Measurements from ENCODE around the gene GFY. TPM values are rescaled to one million over a fixed set of nuclear protein-coding genes. Genes with fewer than 3 reads are reported as not detected.

GFY gene
- total RNA-seq, 1 experiment from 2014 or later = 0.34 TPM

DNA sequence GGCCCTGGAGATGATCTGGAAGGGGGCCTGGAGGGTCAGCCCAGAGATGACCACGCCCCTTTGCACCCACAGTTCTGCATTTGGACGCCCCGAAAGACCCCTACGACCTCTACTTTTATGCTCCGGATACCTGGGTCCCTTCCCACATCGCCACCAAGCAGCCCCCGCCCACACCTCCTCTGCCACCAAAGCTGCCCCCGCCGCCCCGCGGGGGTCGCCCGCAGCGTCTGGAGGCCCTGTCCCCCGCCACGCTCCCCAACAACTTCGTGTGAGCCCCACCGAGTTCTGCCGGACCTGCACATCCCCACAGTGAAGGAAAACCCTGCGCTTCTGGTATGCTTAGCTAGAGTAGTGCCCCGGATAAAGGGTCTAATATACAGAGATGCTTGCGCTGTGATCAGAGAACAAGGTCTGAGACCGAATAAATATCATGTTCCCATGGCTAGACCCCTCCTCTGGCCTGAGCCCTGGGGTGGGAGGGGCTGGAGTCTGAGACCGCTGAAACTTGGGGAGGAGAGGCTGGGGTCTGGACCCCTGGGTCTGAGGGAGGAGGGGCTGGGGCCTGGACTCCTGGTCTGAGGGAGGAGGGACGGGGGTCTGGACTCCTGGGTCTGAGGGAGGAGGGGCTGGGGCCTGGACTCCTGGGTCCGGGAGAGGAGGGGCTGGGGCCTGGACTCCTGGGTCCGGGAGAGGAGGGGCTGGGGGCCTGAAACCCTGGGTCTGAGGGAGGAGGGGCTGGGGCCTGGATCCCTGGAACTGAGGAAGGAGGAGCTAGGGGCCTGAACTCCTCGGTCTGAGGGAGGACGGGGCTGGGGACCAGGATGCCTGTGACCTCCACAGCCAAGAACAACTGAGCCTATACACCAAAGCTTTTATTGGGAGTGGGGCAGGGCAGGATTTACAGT, 3.6 kb downstream of the GFY start:
- H2AFZ ChIP-seq (ENCODE audit: low read length) = no peak overlapping the region
- peak overlapping the region; percentile 66; the same call in 1 of the 2 replicates for H3K9ac ChIP-seq (ENCODE audit: low read length)

DNA sequence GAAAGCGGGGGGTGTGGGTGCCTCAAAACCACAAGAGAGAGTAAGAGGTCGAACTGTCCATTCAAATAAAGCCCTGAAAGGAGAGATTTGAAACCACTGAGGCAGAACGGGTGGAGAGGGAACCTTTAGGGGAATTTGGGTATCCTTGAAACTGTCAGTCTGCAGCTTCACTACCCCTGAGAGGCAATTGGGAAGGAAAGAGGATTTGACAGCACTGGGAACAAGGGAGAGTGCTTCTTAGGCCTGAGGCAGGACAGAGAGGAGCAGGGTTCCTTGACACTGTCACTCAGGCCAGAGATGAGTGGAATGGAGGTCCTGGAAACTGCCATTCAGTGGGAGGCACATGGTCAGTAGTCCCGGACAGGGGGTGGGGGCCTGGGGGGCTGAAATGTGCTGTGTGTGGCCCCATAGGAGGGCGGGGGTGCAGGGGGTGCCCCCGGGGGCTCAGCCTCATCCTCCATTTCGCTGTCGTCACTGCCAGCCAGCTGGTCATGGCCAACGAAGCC, 5.0 kb downstream of the GFY start:
- no peaks in the 10 kb centered on the region for H3K27me3 ChIP-seq (ENCODE audit: low read length)
- peaks cover 42% of the 10 kb centered on the region for H3K4me1 ChIP-seq (ENCODE audit: low read length)

More for the DNA sequence above, 3.6 kb downstream of the GFY start:
- no peaks in the 10 kb centered on the region for H3K36me3 ChIP-seq (ENCODE audit: insufficient read depth, low read length)
- H3K27ac ChIP-seq (ENCODE audit: low read length) = no peak overlapping the region
- H3K79me2 ChIP-seq (ENCODE audit: low read length) = no peaks in the 10 kb centered on the region
- H3K9me2 ChIP-seq (replicated peaks; ENCODE audit: insufficient read depth, low read length) = no peaks in the 10 kb centered on the region
- H3K4me2 ChIP-seq (ENCODE audit: low read depth, low read length, poor library complexity, severe bottlenecking) = peak overlapping the region; percentile 74
- H3K4me1 ChIP-seq (ENCODE audit: low read length) = peaks cover 48% of the 10 kb centered on the region
- no peaks in the 10 kb centered on the region for H3K9me3 ChIP-seq (ENCODE audit: low read length)
- H3K27me3 ChIP-seq (ENCODE audit: low read length) = no peaks in the 10 kb centered on the region
- H4K20me1 ChIP-seq (ENCODE audit: insufficient read depth, low read depth, low read length) = no peaks in the 10 kb centered on the region
- H3K4me3 ChIP-seq (ENCODE audit: low read length) = peak overlapping the region; percentile 56; the same call in 1 of the 2 replicates
- no peak for DNase-seq

GRCh38 chr19:49430678-49431329, 5.6 kb downstream of the GFY start:
- H2AFZ ChIP-seq (ENCODE audit: low read length) = no peak overlapping the region
- no peaks in the 10 kb centered on the region for H3K27me3 ChIP-seq (ENCODE audit: low read length)
- no peak overlapping the region for H3K4me2 ChIP-seq (ENCODE audit: low read depth, low read length, poor library complexity, severe bottlenecking)
- H3K9me3 ChIP-seq (ENCODE audit: low read length) = no peaks in the 10 kb centered on the region
- H3K79me2 ChIP-seq (ENCODE audit: low read length) = no peaks in the 10 kb centered on the region
- no peaks in the 10 kb centered on the region for H4K20me1 ChIP-seq (ENCODE audit: insufficient read depth, low read depth, low read length)
- DNase-seq = peak; percentile 90
- H3K27ac ChIP-seq (ENCODE audit: low read length) = no peak overlapping the region
- no peaks in the 10 kb centered on the region for H3K36me3 ChIP-seq (ENCODE audit: insufficient read depth, low read length)
- peaks cover 37% of the 10 kb centered on the region for H3K4me1 ChIP-seq (ENCODE audit: low read length)
- no peaks in the 10 kb centered on the region for H3K9me2 ChIP-seq (replicated peaks; ENCODE audit: insufficient read depth, low read length)
- no peak overlapping the region for H3K4me3 ChIP-seq (ENCODE audit: low read length)
- H3K9ac ChIP-seq (ENCODE audit: low read length) = no peak overlapping the region

More for the DNA sequence above, 5.0 kb downstream of the GFY start:
- H3K9me2 ChIP-seq (replicated peaks; ENCODE audit: insufficient read depth, low read length) = no peaks in the 10 kb centered on the region
- H4K20me1 ChIP-seq (ENCODE audit: insufficient read depth, low read depth, low read length) = no peaks in the 10 kb centered on the region
- no peak overlapping the region for H3K4me3 ChIP-seq (ENCODE audit: low read length)
- no peak overlapping the region for H2AFZ ChIP-seq (ENCODE audit: low read length)
- H3K4me2 ChIP-seq (ENCODE audit: low read depth, low read length, poor library complexity, severe bottlenecking) = no peak overlapping the region
- no peak for DNase-seq
- H3K27ac ChIP-seq (ENCODE audit: low read length) = no peak overlapping the region
- no peaks in the 10 kb centered on the region for H3K36me3 ChIP-seq (ENCODE audit: insufficient read depth, low read length)
- no peaks in the 10 kb centered on the region for H3K9me3 ChIP-seq (ENCODE audit: low read length)
- H3K79me2 ChIP-seq (ENCODE audit: low read length) = no peaks in the 10 kb centered on the region
- no peak overlapping the region for H3K9ac ChIP-seq (ENCODE audit: low read length)

DNA sequence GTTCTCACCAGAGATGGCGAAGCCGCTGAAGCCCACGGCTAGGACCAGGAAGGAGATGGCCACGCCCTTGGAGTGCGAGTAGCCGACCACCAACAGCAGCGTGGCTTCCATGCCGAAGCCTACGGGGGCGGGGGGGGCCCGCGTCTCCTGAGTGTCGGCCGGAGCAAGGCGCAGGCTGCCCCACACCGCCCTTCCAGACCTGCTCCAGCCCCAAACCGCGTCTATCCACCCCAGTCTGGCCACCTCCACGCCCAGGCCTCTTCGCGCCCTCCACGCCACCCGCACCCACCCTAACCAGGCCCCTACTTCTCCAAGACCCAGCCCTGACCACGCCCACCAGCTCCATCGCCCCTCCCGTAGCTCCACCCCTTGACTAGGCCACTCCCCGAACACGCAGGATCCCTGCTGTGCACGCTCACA, 6.2 kb downstream of the GFY start:
- no peaks in the 10 kb centered on the region for H3K36me3 ChIP-seq (ENCODE audit: insufficient read depth, low read length)
- DNase-seq = peak; percentile 87
- H3K27ac ChIP-seq (ENCODE audit: low read length) = no peak overlapping the region
- no peak overlapping the region for H3K9ac ChIP-seq (ENCODE audit: low read length)
- H3K4me1 ChIP-seq (ENCODE audit: low read length) = peaks cover 37% of the 10 kb centered on the region
- H3K9me2 ChIP-seq (replicated peaks; ENCODE audit: insufficient read depth, low read length) = no peaks in the 10 kb centered on the region
- no peaks in the 10 kb centered on the region for H3K79me2 ChIP-seq (ENCODE audit: low read length)
- no peaks in the 10 kb centered on the region for H4K20me1 ChIP-seq (ENCODE audit: insufficient read depth, low read depth, low read length)
- no peak overlapping the region for H3K4me3 ChIP-seq (ENCODE audit: low read length)
- no peak overlapping the region for H2AFZ ChIP-seq (ENCODE audit: low read length)
- no peaks in the 10 kb centered on the region for H3K27me3 ChIP-seq (ENCODE audit: low read length)
- H3K9me3 ChIP-seq (ENCODE audit: low read length) = no peaks in the 10 kb centered on the region
- no peak overlapping the region for H3K4me2 ChIP-seq (ENCODE audit: low read depth, low read length, poor library complexity, severe bottlenecking)

DNA sequence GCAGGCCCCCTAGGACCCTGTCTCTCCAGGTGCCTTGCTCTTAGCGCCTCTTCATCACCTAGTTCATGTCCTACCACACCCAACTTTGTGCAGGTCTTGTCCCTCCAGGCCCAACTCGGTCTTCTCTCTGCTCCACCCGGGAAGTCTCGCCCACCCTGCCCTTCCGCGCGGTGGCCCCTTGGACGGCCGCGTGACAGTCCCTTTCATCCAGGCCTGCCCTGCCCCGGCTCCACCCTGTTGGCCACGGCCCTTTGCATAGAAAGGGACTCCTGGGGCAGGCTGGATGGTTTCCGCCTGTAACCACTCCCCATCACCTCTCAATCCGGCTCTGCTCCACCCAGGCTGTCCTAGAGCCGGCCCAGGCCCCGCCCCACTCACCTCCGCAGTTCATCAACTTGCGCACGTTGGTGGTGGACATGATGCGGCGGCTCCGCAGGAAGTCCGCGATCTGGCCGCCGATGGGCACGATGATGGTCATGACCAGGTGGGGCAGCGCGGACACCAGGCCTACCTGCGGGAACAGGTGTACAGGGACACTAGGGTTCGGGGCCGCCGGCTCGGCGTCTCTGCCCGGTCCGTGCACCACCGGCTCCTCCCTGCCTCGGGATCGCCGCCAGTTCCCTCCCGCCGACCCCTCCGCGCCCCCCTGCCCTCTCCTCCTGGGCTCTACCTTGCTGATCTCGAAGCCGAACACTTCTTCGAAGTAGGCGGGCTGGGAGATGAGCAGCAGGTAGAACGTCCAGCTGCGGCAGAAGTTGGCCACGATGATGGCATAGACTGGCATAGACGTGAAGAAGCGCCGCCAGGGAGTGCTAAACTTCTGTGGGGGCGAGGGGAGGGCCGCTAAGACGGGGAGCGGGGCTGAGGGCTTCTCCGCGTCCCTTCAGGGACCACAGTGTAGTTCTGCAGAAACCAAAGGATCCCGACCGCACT, 7.2 kb downstream of the GFY start:
- H3K4me3 ChIP-seq (ENCODE audit: low read length) = no peak overlapping the region
- H3K36me3 ChIP-seq (ENCODE audit: insufficient read depth, low read length) = no peaks in the 10 kb centered on the region
- H3K4me1 ChIP-seq (ENCODE audit: low read length) = peaks cover 33% of the 10 kb centered on the region
- DNase-seq = no peak
- H3K9me3 ChIP-seq (ENCODE audit: low read length) = no peaks in the 10 kb centered on the region
- H3K9me2 ChIP-seq (replicated peaks; ENCODE audit: insufficient read depth, low read length) = no peaks in the 10 kb centered on the region
- H4K20me1 ChIP-seq (ENCODE audit: insufficient read depth, low read depth, low read length) = no peaks in the 10 kb centered on the region
- H2AFZ ChIP-seq (ENCODE audit: low read length) = no peak overlapping the region
- H3K4me2 ChIP-seq (ENCODE audit: low read depth, low read length, poor library complexity, severe bottlenecking) = no peak overlapping the region
- H3K27ac ChIP-seq (ENCODE audit: low read length) = no peak overlapping the region
- no peak overlapping the region for H3K9ac ChIP-seq (ENCODE audit: low read length)
- H3K27me3 ChIP-seq (ENCODE audit: low read length) = no peaks in the 10 kb centered on the region
- H3K79me2 ChIP-seq (ENCODE audit: low read length) = no peaks in the 10 kb centered on the region

DNA sequence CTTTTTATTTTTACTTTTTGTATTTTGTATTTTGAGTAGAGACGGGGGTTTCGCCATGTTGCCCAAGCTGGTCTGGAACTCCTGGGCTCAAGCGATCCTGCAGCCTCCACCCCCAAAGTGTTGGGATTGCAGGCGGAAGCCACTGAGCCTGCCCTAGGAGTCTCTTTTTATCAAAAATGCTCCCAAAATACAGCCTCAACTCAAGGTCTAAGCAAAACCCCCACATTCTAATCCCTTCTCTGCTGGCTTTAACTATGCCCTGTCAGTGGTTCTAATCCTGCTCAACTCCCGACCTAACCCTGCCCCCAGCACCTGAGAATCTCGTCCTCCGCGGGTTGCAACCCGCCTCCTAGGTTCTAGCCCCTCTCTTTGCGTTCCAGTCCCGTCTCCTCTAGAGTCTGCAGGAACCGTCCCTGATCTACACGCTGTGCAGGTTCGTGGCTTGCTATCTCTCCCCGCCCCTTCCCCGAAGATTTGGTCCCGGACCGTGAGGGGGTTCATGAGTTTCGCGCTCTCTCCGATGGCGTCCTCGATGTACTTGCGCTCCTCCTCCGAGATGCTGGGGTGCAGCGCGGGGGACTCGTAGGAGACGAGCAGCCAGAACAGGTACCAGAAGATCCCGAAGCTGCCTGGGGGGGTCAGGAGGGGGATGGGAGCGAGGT, 8.2 kb downstream of the GFY start:
- Histone ChIP-seq H3K4me2 (ENCODE audit: low read depth, low read length, poor library complexity, severe bottlenecking) (no peak overlapping the region), H3K36me3 (ENCODE audit: insufficient read depth, low read length) (no peaks in the 10 kb centered on the region), H3K4me3 (ENCODE audit: low read length) (no peak overlapping the region), H3K9me3 (ENCODE audit: low read length) (no peaks in the 10 kb centered on the region), H4K20me1 (ENCODE audit: insufficient read depth, low read depth, low read length) (no peaks in the 10 kb centered on the region), H3K27me3 (ENCODE audit: low read length) (no peaks in the 10 kb centered on the region), H2AFZ (ENCODE audit: low read length) (no peak overlapping the region), H3K4me1 (ENCODE audit: low read length) (peaks cover 23% of the 10 kb centered on the region), H3K79me2 (ENCODE audit: low read length) (no peaks in the 10 kb centered on the region), H3K9me2 (replicated peaks; ENCODE audit: insufficient read depth, low read length) (no peaks in the 10 kb centered on the region), H3K9ac (ENCODE audit: low read length) (no peak overlapping the region), H3K27ac (ENCODE audit: low read length) (no peak overlapping the region)
- DNase-seq = no peak

DNA sequence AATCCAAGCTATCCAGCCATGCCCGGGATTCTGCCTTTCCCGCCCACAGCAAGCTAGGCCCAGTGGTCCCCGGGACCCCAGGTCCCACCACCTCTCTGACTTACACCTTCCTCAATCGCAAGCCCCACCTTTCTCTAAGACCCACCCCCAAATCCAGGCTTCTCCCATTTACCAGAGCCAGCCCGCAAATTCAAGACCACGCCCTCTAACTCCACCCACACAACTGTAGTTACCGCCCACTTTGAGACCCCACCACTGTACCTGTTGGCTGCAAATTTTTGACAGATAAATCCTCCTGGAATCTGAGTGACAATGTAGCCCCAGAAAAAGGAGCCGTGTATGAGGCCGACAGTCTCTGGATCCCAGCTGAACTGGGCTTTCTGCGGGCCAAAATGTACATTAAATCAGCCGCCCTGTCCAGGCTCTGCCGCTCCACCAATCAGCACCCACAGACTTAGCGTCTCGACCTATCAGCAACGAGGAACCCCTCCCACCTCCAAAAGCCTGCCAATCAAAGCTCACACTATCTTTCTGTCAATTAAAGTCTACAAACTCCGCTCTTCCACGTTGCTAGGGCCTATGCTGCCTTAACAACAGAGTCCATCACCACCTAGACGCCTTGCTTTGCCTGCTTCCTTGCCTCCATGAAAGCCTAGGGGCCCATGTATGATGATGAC, 9.9 kb downstream of the GFY start:
- peak; percentile 80 for DNase-seq
- H3K27me3 ChIP-seq (ENCODE audit: low read length) = no peaks in the 10 kb centered on the region
- no peak overlapping the region for H3K4me3 ChIP-seq (ENCODE audit: low read length)
- no peak overlapping the region for H2AFZ ChIP-seq (ENCODE audit: low read length)
- H3K4me2 ChIP-seq (ENCODE audit: low read depth, low read length, poor library complexity, severe bottlenecking) = no peak overlapping the region
- H3K9me3 ChIP-seq (ENCODE audit: low read length) = no peaks in the 10 kb centered on the region
- no peaks in the 10 kb centered on the region for H3K79me2 ChIP-seq (ENCODE audit: low read length)
- H3K9ac ChIP-seq (ENCODE audit: low read length) = no peak overlapping the region
- no peaks in the 10 kb centered on the region for H4K20me1 ChIP-seq (ENCODE audit: insufficient read depth, low read depth, low read length)
- H3K9me2 ChIP-seq (replicated peaks; ENCODE audit: insufficient read depth, low read length) = no peaks in the 10 kb centered on the region
- H3K36me3 ChIP-seq (ENCODE audit: insufficient read depth, low read length) = no peaks in the 10 kb centered on the region
- H3K4me1 ChIP-seq (ENCODE audit: low read length) = peaks cover 20% of the 10 kb centered on the region
- no peak overlapping the region for H3K27ac ChIP-seq (ENCODE audit: low read length)

All from Karpas-422 (cell line).